Measurements from ENCODE around the gene MRTFB.

The MRTFB gene

GRCh38 chr16:14069818-14070217 lies 1.3 kb upstream of the MRTFB start:
- peak in 1 of 3 experiments; percentile 28 for DNase-seq

- DNase-seq: no peak
Observed at GRCh38 chr16:14070555-14070876, 603 bp upstream of the MRTFB start.

GRCh38 chr16:14071576-14072271 lies 605 bp downstream of the MRTFB start:
- DNase-seq: peak in 1 of 3 experiments; percentile 70

- no peak for DNase-seq
Observed at GRCh38 chr16:14072360-14072759, 1.2 kb downstream of the MRTFB start.

GRCh38 chr16:14074544-14074943 lies 3.4 kb downstream of the MRTFB start:
- DNase-seq: no peak

- DNase-seq: no peak
Observed at GRCh38 chr16:14077918-14078317, 6.8 kb downstream of the MRTFB start.

GRCh38 chr16:14086477-14086876 lies 15.4 kb downstream of the MRTFB start:
- DNase-seq: no peak

- no peak for DNase-seq
Observed at GRCh38 chr16:14087181-14087580, 16.1 kb downstream of the MRTFB start.

GRCh38 chr16:14087590-14088154 lies 16.6 kb downstream of the MRTFB start:
- DNase-seq: no peak

- DNase-seq: no peak
Observed at GRCh38 chr16:14088155-14088753, 17.1 kb downstream of the MRTFB start.

GRCh38 chr16:14089283-14089823 lies 18.2 kb downstream of the MRTFB start:
- DNase-seq: no peak

- no peak for DNase-seq
Observed at GRCh38 chr16:14092561-14092960, 21.4 kb downstream of the MRTFB start.

GRCh38 chr16:14095883-14096551 lies 24.9 kb downstream of the MRTFB start:
- DNase-seq: no peak

- DNase-seq: peak in 2 of 3 experiments; percentile 79 to 97
Observed at GRCh38 chr16:14097182-14097959, 26.3 kb downstream of the MRTFB start.

- DNase-seq: peak in 1 of 3 experiments; percentile 31
Observed at GRCh38 chr16:14098081-14098480, 27.0 kb downstream of the MRTFB start.

GRCh38 chr16:14100825-14101224 lies 29.7 kb downstream of the MRTFB start:
- DNase-seq: no peak

GRCh38 chr16:14101415-14101814 lies 30.3 kb downstream of the MRTFB start:
- DNase-seq: no peak

GRCh38 chr16:14102925-14103720 lies 32.0 kb downstream of the MRTFB start:
- no peak for DNase-seq

GRCh38 chr16:14104066-14104465 lies 32.9 kb downstream of the MRTFB start:
- DNase-seq: no peak

GRCh38 chr16:14105760-14106375 lies 34.7 kb downstream of the MRTFB start:
- DNase-seq: no peak

- DNase-seq: no peak
Observed at GRCh38 chr16:14106457-14106856, 35.3 kb downstream of the MRTFB start.

GRCh38 chr16:14106961-14107360 lies 35.8 kb downstream of the MRTFB start:
- DNase-seq: no peak

Measured in NCI-H1417 (cell line).